GM12878 (cell line): ENCODE measurements around the gene SPSB3. TPM values are rescaled to one million over a fixed set of nuclear protein-coding genes. Genes with fewer than 3 reads are reported as not detected.

ENCODE experiments used
- ATAC-seq: fragments of 200-7000 bp; cut with Tn5 transposase; 3 replicates; pipeline ENCODE4 v1.9.1; 2020; ENCODE audit warnings: mild to moderate bottlenecking, moderate library complexity
- BruUV-seq: library from RNA; stranded (reverse); fragments of 400-500 nt; replicated peaks from 2 replicates; lab custom pipeline; 2021; lab: Mats Ljungman, UMichigan
- CTCF ChIA-PET: fragments of 300-600 bp; sonication (Branson Sonifier 250); formaldehyde crosslinking; extraction: SDS; loops from one replicate; lab custom pipeline; 2021; ENCODE audit warnings: inconsistent platforms; lab: Yijun Ruan, JAX
- POLR2A ChIA-PET: fragments of 350-600 bp; formaldehyde crosslinking; extraction: SDS; loops from one replicate; lab custom pipeline; 2021; ENCODE audit warnings: inconsistent platforms; lab: Charles Lee
- RAD21 ChIA-PET: fragments of 300-600 bp; sonication (Branson Sonifier 250); formaldehyde crosslinking; loops from one replicate; lab custom pipeline; 2023; ENCODE audit warnings: antibody characterized with exemption; ENCODE audit not compliant: unreplicated experiment; lab: Charles Lee
- SMC1A ChIA-PET: fragments of 300-600 bp; sonication (Branson Sonifier 250); formaldehyde crosslinking; loops from one replicate; lab custom pipeline; 2023; ENCODE audit not compliant: unreplicated experiment, uncharacterized antibody; lab: Charles Lee
- DNase-seq: peaks from one replicate; pipeline ENCODE4 v3.0.0-alpha.2; 2011; ENCODE audit warnings: low read depth, low spot score
- FAIRE-seq: peaks from 3 replicates; lab custom pipeline; 2011; peaks lifted over from hg19 to GRCh38; lab: Jason Lieb, UNC
- H2AFZ ChIP-seq: 2 replicates; pipeline ENCODE4 v1.6.0; 2011; ENCODE audit warnings: low read depth, low read length, control low read depth; ENCODE audit not compliant: control insufficient read depth
- H3K27ac ChIP-seq: 2 replicates; pipeline ENCODE4 v1.5.1; 2011; ENCODE audit warnings: control low read depth; ENCODE audit not compliant: control insufficient read depth, insufficient read depth
- H3K27me3 ChIP-seq, 2 experiments: replicated peaks in 1 of 2; 2 replicates each; pipeline versions ENCODE4 v1.6.0 to v1.6.1; 2011; ENCODE audit warnings: low read length in 1 of 2; ENCODE audit not compliant: control insufficient read depth in 2 of 2, insufficient read depth in 2 of 2
- H3K36me3 ChIP-seq, 2 experiments: 2 replicates each; pipeline ENCODE4 v1.5.1; 2011; ENCODE audit warnings: low read length in 1 of 2; ENCODE audit not compliant: control insufficient read depth in 2 of 2, insufficient read depth in 2 of 2
- H3K4me1 ChIP-seq: 2 replicates; pipeline ENCODE4 v1.6.1; 2011; ENCODE audit warnings: mild to moderate bottlenecking, low read length, moderate library complexity, mixed read lengths; ENCODE audit not compliant: control insufficient read depth, insufficient read depth
- H3K4me2 ChIP-seq: 2 replicates; pipeline ENCODE4 v1.6.0; 2011; ENCODE audit warnings: control low read depth; ENCODE audit not compliant: control insufficient read depth, insufficient read depth
- H3K4me3 ChIP-seq: fragments of 200-600 bp; sonication (generic); 2 replicates; pipeline ENCODE4 v1.5.1; 2016
- H3K79me2 ChIP-seq: 2 replicates; pipeline ENCODE4 v1.6.0; 2011; ENCODE audit warnings: low read length; ENCODE audit not compliant: control insufficient read depth, insufficient read depth
- H3K9ac ChIP-seq: 2 replicates; pipeline ENCODE4 v1.8.0; 2011; ENCODE audit warnings: low read length, control low read depth, mixed read lengths; ENCODE audit not compliant: control insufficient read depth, insufficient read depth
- H3K9me3 ChIP-seq: replicated peaks from 3 replicates; pipeline ENCODE4 v1.5.1; 2011; ENCODE audit warnings: mild to moderate bottlenecking, low read length; ENCODE audit not compliant: control insufficient read depth, insufficient read depth
- H4K20me1 ChIP-seq: 2 replicates; pipeline ENCODE4 v1.6.0; 2011; ENCODE audit not compliant: control insufficient read depth, insufficient read depth
- ASH2L ChIP-seq: fragments of 300-600, 200-600 bp; sonication (generic); IDR thresholded peaks from 2 replicates; pipeline ENCODE4 v1.6.1; 2017; ENCODE audit warnings: low read depth, mild to moderate bottlenecking, borderline replicate concordance
- ATF2 ChIP-seq: IDR thresholded peaks from 2 replicates; pipeline ENCODE4 v1.6.1; 2012; ENCODE audit warnings: low read length, inconsistent platforms
- EED ChIP-seq: sonication (generic); IDR thresholded peaks from 2 replicates; pipeline ENCODE4 v1.6.1; 2016; ENCODE audit warnings: antibody characterized with exemption, low read depth
- FOS ChIP-seq: IDR thresholded peaks from 3 replicates; pipeline ENCODE4 v1.6.1; 2011; ENCODE audit warnings: borderline replicate concordance; ENCODE audit not compliant: insufficient read length; ENCODE audit errors: extremely low read depth
- KAT2A ChIP-seq: conservative IDR thresholded peaks from 2 replicates; pipeline ENCODE4 v1.6.1; 2011; ENCODE audit warnings: low read depth, low read length; ENCODE audit not compliant: control insufficient read depth
- KLF5 ChIP-seq: fragments of 450-650 bp; IDR thresholded peaks from 2 replicates; pipeline ENCODE4 v1.6.1; 2014; ENCODE audit warnings: mild to moderate bottlenecking; ENCODE audit not compliant: partially characterized antibody
- PAX5 ChIP-seq: IDR thresholded peaks from 2 replicates; pipeline ENCODE4 v1.6.1; 2011; ENCODE audit warnings: low read depth, low read length, borderline replicate concordance
- RAD51 ChIP-seq: fragments of 450-650 bp; IDR thresholded peaks from 2 replicates; pipeline ENCODE4 v1.6.1; 2016; ENCODE audit warnings: moderate library complexity, mild to moderate bottlenecking, inconsistent platforms
- RELB ChIP-seq: fragments of 450-650 bp; IDR thresholded peaks from 2 replicates; pipeline ENCODE4 v1.6.1; 2017; ENCODE audit warnings: low read depth, mild to moderate bottlenecking, moderate library complexity
- SMC3 ChIP-seq: IDR thresholded peaks from 2 replicates; pipeline ENCODE4 v1.6.1; 2011; ENCODE audit warnings: low read length, improper control_type of control experiment, borderline replicate concordance
- TCF12 ChIP-seq: IDR thresholded peaks from 2 replicates; pipeline ENCODE4 v1.6.1; 2011; ENCODE audit warnings: low read depth, mild to moderate bottlenecking, low read length
- ZNF217 ChIP-seq: fragments of 450-650 bp; IDR thresholded peaks from 2 replicates; pipeline ENCODE4 v1.6.1; 2017; ENCODE audit warnings: antibody characterized with exemption, mild to moderate bottlenecking
- ZNF687 ChIP-seq: fragments of 450-650 bp; IDR thresholded peaks from 2 replicates; pipeline ENCODE4 v1.6.1; 2017; ENCODE audit warnings: mild to moderate bottlenecking, moderate library complexity
- WGBS: methylation state at CpG from one replicate; pipeline ENCODE4 v1.1.6; 2016; ENCODE audit warnings: low lambda C conversion rate; ENCODE audit not compliant: insufficient replicate concordance, insufficient coverage; ENCODE audit errors: missing lambda C conversion rate; 5-methylcytosine and 5-hydroxymethylcytosine counted together
- in situ Hi-C: fragments of 300-500 bp; cut with MboI; formaldehyde crosslinking; loops from 9 replicates; pipeline ENCODE4 v1.14.3; 2018; ENCODE audit warnings: mixed read lengths
- intact Hi-C: fragments of 100-400 bp; cut with micrococcal nuclease; formaldehyde crosslinking; loops from one replicate; pipeline ENCODE4 v1.14.2; 2022; ENCODE audit not compliant: unreplicated experiment
- polyA plus RNA-seq, 11 experiments: library from polyadenylated mRNA; depleted of rRNA in 4 of 11; unstranded in 6 of 11; stranded (reverse) in 5 of 11; fragments of >200 nt; fragmentation: Nextera tagmentation in 4 of 11; fragmentation: Illumina TruSeq in 1 of 11; extraction: Ambion mirVana in 4 of 11; extraction: Trizol in 1 of 11; gene quantifications; 1 replicate in 1 of 11; 2 replicates in 10 of 11; pipeline versions ENCODE4 v1.2.1 to v1.2.3, GENCODE V29; 2011 to 2016; ENCODE audit warnings: inconsistent platforms in 2 of 11, missing spikeins in 2 of 11, low read depth in 1 of 11
- total RNA-seq, 4 experiments: library from RNA; depleted of rRNA in 3 of 4; stranded (reverse); fragments of >200 nt in 3 of 4; fragmentation: Illumina TruSeq in 1 of 4; extraction: Trizol in 1 of 4; gene quantifications; 2 replicates each; pipeline versions ENCODE4 v1.2.1 to v1.2.3, GENCODE V29; 2013 to 2021
- TF ChIP-seq, protein P1 (sequence below): fragments of 450-650 bp; formaldehyde crosslinking; IDR thresholded peaks from 2 replicates; pipeline ENCODE4 v1.4.0; 2020; ENCODE audit warnings: mild to moderate bottlenecking, moderate library complexity

SPSB3 gene
- total and polyA plus RNA-seq, 10 of the 15 experiments (the other 5 are each of a cell fraction or from before 2014, with no cell fraction given): 0.31 to 26.9 (median 14.0) TPM

DNA sequence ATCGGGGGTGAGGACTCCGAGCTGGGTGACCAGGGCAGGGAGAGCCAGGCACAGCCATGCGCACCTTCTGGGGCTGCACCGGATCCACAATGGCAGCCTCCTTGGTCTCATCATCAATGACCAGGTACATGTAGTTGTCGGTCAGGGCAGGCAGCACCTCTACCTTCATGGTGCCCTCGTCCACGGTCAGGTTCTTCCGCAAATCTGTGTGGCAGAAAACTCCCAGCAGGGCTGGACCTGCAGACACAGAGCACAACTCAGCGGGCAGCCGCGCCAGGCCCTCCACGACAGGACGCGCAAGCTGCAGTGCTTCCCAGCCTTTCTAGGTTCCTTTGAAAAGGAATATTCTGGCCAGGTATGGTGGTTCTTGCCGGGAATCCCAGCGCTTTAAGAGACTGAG, 40.4 kb upstream of the SPSB3 start:
- no peak overlapping the region for H3K4me2 ChIP-seq
- H3K4me3 ChIP-seq: no peak overlapping the region
- ATAC-seq: no peak
- ChIA-PET CTCF (no interaction called here), POLR2A (interaction anchor here (0.6 kb wide), 1 partner anchor 34 kb away, joined by 8 read pairs; no protein-coding TSS in a partner anchor), SMC1A (interaction anchor here (0.8 kb wide), 1 partner anchor 402 kb away, joined by 3 read pairs; no protein-coding TSS in a partner anchor), RAD21 (no interaction called here)
- no peaks in the 10 kb centered on the region for H3K9me3 ChIP-seq
- H3K36me3 ChIP-seq: no peaks in the 10 kb centered on the region
- intact Hi-C loops: no loop called here
- no peaks in the 10 kb centered on the region for H4K20me1 ChIP-seq
- peaks cover 8% of the 10 kb centered on the region for H3K79me2 ChIP-seq
- no peak for FAIRE-seq
- no peaks in the 10 kb centered on the region for H3K27me3 ChIP-seq
- in situ Hi-C loops: no loop called here
- BruUV-seq: no TSS peak
- no peak for DNase-seq
- H3K27ac ChIP-seq: no peak overlapping the region
- 89% methylated on average over 16 of the region's 16 CpGs for WGBS
- H3K9ac ChIP-seq: no peak overlapping the region
- no peaks in the 10 kb centered on the region for H3K4me1 ChIP-seq
- no peak overlapping the region for H2AFZ ChIP-seq
- TF ChIP-seq EED: no peak
- no peak for TF ChIP-seq ASH2L
- no peak for TF ChIP-seq ATF2
- no peak for TF ChIP-seq FOS
- TF ChIP-seq PAX5: no peak
- TF ChIP-seq KAT2A: no peak
- no peak for TF ChIP-seq KLF5
- TF ChIP-seq SMC3: no peak
- TF ChIP-seq, protein P1, sequence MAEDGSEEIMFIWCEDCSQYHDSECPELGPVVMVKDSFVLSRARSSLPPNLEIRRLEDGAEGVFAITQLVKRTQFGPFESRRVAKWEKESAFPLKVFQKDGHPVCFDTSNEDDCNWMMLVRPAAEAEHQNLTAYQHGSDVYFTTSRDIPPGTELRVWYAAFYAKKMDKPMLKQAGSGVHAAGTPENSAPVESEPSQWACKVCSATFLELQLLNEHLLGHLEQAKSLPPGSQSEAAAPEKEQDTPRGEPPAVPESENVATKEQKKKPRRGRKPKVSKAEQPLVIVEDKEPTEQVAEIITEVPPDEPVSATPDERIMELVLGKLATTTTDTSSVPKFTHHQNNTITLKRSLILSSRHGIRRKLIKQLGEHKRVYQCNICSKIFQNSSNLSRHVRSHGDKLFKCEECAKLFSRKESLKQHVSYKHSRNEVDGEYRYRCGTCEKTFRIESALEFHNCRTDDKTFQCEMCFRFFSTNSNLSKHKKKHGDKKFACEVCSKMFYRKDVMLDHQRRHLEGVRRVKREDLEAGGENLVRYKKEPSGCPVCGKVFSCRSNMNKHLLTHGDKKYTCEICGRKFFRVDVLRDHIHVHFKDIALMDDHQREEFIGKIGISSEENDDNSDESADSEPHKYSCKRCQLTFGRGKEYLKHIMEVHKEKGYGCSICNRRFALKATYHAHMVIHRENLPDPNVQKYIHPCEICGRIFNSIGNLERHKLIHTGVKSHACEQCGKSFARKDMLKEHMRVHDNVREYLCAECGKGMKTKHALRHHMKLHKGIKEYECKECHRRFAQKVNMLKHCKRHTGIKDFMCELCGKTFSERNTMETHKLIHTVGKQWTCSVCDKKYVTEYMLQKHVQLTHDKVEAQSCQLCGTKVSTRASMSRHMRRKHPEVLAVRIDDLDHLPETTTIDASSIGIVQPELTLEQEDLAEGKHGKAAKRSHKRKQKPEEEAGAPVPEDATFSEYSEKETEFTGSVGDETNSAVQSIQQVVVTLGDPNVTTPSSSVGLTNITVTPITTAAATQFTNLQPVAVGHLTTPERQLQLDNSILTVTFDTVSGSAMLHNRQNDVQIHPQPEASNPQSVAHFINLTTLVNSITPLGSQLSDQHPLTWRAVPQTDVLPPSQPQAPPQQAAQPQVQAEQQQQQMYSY (CRISPR knock-in tag): no peak
- TF ChIP-seq RAD51: no peak
- TF ChIP-seq ZNF217: no peak
- no peak for TF ChIP-seq TCF12
- no peak for TF ChIP-seq ZNF687
- TF ChIP-seq RELB: no peak
